Stomach smooth muscle (tissue), 2 donors: ENCODE results near the gene PLAC9.
A peak's percentile ranks its signal among the peaks of the same experiment; 100 is the strongest.

Experiments used
- H3K27ac ChIP-seq: one replicate; pipeline ENCODE4 v1.7.0; 2013; ENCODE audit warnings: mild to moderate bottlenecking, low read length, inconsistent platforms
- H3K27me3 ChIP-seq, 2 donors: one replicate each; pipeline ENCODE4 v1.7.0; 2013; ENCODE audit warnings: low read length in 2 of 2; ENCODE audit not compliant: insufficient read depth in 2 of 2, control insufficient read depth in 1 of 2
- H3K36me3 ChIP-seq, 2 donors: one replicate each; pipeline ENCODE4 v1.7.0; 2013; ENCODE audit warnings: low read length in 2 of 2; ENCODE audit not compliant: control insufficient read depth in 2 of 2, insufficient read depth in 2 of 2
- H3K4me1 ChIP-seq: one replicate; pipeline ENCODE4 v1.7.0; 2013; ENCODE audit warnings: low read length; ENCODE audit not compliant: control insufficient read depth, insufficient read depth
- H3K4me3 ChIP-seq, 2 donors: one replicate each; pipeline ENCODE4 v1.7.0; 2013; ENCODE audit warnings: low read length in 2 of 2
- H3K9ac ChIP-seq, 2 donors: one replicate each; pipeline ENCODE4 v1.7.0; 2013; ENCODE audit warnings: low read length in 2 of 2, mild to moderate bottlenecking in 1 of 2
- H3K9me3 ChIP-seq, 2 donors: one replicate each; pipeline ENCODE4 v1.7.0; 2013; ENCODE audit warnings: low read length in 2 of 2; ENCODE audit not compliant: control insufficient read depth in 2 of 2
- donor health status: healthy.
- donor health status: Pancreatic carcinoma.

The PLAC9 gene

GRCh38 chr10:80153460-80153859, 20.9 kb downstream of the PLAC9 start:
- peaks cover 47 to 55% of the 10 kb centered on the region in 2 donors for H3K36me3 ChIP-seq
- H3K27me3 ChIP-seq, result no peaks in the 10 kb centered on the region
- peaks cover 25% of the 10 kb centered on the region for H3K4me1 ChIP-seq
- H3K9me3 ChIP-seq, result peaks cover 0 to 3% of the 10 kb centered on the region in 2 donors
- H3K9ac ChIP-seq, result no peak overlapping the region
- no peak overlapping the region for H3K27ac ChIP-seq
- H3K4me3 ChIP-seq, result no peak overlapping the region

GRCh38 chr10:80154626-80154977, 22.1 kb downstream of the PLAC9 start:
- Histone ChIP-seq H3K27ac (no peak overlapping the region), H3K36me3 (peaks cover 43 to 55% of the 10 kb centered on the region in 2 donors), H3K9ac (no peak overlapping the region), H3K9me3 (peaks cover 0 to 3% of the 10 kb centered on the region in 2 donors), H3K4me1 (peaks cover 36% of the 10 kb centered on the region), H3K27me3 (no peaks in the 10 kb centered on the region), H3K4me3 (no peak overlapping the region)

GRCh38 chr10:80154978-80155695, 22.6 kb downstream of the PLAC9 start:
- Histone ChIP-seq H3K9ac (peak overlapping the region in 1 of 2 donors; percentile 29), H3K27ac (peak overlapping the region; percentile 31), H3K9me3 (peaks cover 0 to 1% of the 10 kb centered on the region in 2 donors), H3K4me1 (peaks cover 39% of the 10 kb centered on the region), H3K4me3 (no peak overlapping the region), H3K36me3 (peaks cover 42 to 53% of the 10 kb centered on the region in 2 donors), H3K27me3 (no peaks in the 10 kb centered on the region)

- no peaks in the 10 kb centered on the region for H3K9me3 ChIP-seq
- H3K4me3 ChIP-seq, result no peak overlapping the region
- H3K27me3 ChIP-seq, result no peaks in the 10 kb centered on the region
- peaks cover 41% of the 10 kb centered on the region for H3K4me1 ChIP-seq
- peaks cover 38 to 58% of the 10 kb centered on the region in 2 donors for H3K36me3 ChIP-seq
- peak overlapping the region in 1 of 2 donors; percentile 29 for H3K9ac ChIP-seq
- peak overlapping the region; percentile 31 for H3K27ac ChIP-seq
Measured at GRCh38 chr10:80155696-80156215, 23.2 kb downstream of the PLAC9 start.

GRCh38 chr10:80156216-80156615, 23.7 kb downstream of the PLAC9 start:
- peaks cover 41% of the 10 kb centered on the region for H3K4me1 ChIP-seq
- H3K36me3 ChIP-seq, result peaks cover 38 to 58% of the 10 kb centered on the region in 2 donors
- H3K9me3 ChIP-seq, result no peaks in the 10 kb centered on the region
- no peaks in the 10 kb centered on the region for H3K27me3 ChIP-seq
- H3K9ac ChIP-seq, result no peak overlapping the region
- H3K4me3 ChIP-seq, result no peak overlapping the region
- peak overlapping the region; percentile 31 for H3K27ac ChIP-seq

- Histone ChIP-seq H3K9ac (no peak overlapping the region), H3K9me3 (no peaks in the 10 kb centered on the region), H3K27me3 (no peaks in the 10 kb centered on the region), H3K4me3 (no peak overlapping the region), H3K4me1 (peaks cover 41% of the 10 kb centered on the region), H3K27ac (peak overlapping the region; percentile 73), H3K36me3 (peaks cover 47 to 62% of the 10 kb centered on the region in 2 donors)
Measured at GRCh38 chr10:80157561-80157960, 25.0 kb downstream of the PLAC9 start.

- no peaks in the 10 kb centered on the region for H3K27me3 ChIP-seq
- no peak overlapping the region for H3K4me3 ChIP-seq
- H3K9ac ChIP-seq, result no peak overlapping the region
- H3K4me1 ChIP-seq, result peaks cover 41% of the 10 kb centered on the region
- H3K36me3 ChIP-seq, result peaks cover 51 to 66% of the 10 kb centered on the region in 2 donors
- no peaks in the 10 kb centered on the region for H3K9me3 ChIP-seq
- peak overlapping the region; percentile 73 for H3K27ac ChIP-seq
Measured at GRCh38 chr10:80158126-80158525, 25.6 kb downstream of the PLAC9 start.

- peak overlapping the region in 1 of 2 donors; percentile 42 for H3K9ac ChIP-seq
- H3K27me3 ChIP-seq, result no peaks in the 10 kb centered on the region
- no peaks in the 10 kb centered on the region for H3K9me3 ChIP-seq
- peak overlapping the region in 1 of 2 donors; percentile 54 for H3K4me3 ChIP-seq
- H3K27ac ChIP-seq, result peak overlapping the region; percentile 73
- H3K4me1 ChIP-seq, result peaks cover 46% of the 10 kb centered on the region
- peaks cover 49 to 64% of the 10 kb centered on the region in 2 donors for H3K36me3 ChIP-seq
Measured at GRCh38 chr10:80158598-80159127, 26.1 kb downstream of the PLAC9 start.

GRCh38 chr10:80159166-80159873, 26.8 kb downstream of the PLAC9 start:
- peaks cover 53% of the 10 kb centered on the region for H3K4me1 ChIP-seq
- H3K9me3 ChIP-seq, result no peaks in the 10 kb centered on the region
- peak overlapping the region in 1 of 2 donors; percentile 54 for H3K4me3 ChIP-seq
- no peak overlapping the region for H3K9ac ChIP-seq
- peaks cover 47 to 67% of the 10 kb centered on the region in 2 donors for H3K36me3 ChIP-seq
- peak overlapping the region; percentile 55 for H3K27ac ChIP-seq
- no peaks in the 10 kb centered on the region for H3K27me3 ChIP-seq

GRCh38 chr10:80160361-80161320, 28.1 kb downstream of the PLAC9 start:
- H3K4me1 ChIP-seq, result peaks cover 50% of the 10 kb centered on the region
- H3K27me3 ChIP-seq, result no peaks in the 10 kb centered on the region
- peak overlapping the region; percentile 6 for H3K27ac ChIP-seq

More at GRCh38 chr10:80160361-80161320, 28.1 kb downstream of the PLAC9 start:
- no peak overlapping the region for H3K9ac ChIP-seq
- no peak overlapping the region for H3K4me3 ChIP-seq
- peaks cover 40 to 67% of the 10 kb centered on the region in 2 donors for H3K36me3 ChIP-seq
- no peaks in the 10 kb centered on the region for H3K9me3 ChIP-seq
